ENCODE measurements around the gene PLVAP.

PLVAP gene

DNA sequence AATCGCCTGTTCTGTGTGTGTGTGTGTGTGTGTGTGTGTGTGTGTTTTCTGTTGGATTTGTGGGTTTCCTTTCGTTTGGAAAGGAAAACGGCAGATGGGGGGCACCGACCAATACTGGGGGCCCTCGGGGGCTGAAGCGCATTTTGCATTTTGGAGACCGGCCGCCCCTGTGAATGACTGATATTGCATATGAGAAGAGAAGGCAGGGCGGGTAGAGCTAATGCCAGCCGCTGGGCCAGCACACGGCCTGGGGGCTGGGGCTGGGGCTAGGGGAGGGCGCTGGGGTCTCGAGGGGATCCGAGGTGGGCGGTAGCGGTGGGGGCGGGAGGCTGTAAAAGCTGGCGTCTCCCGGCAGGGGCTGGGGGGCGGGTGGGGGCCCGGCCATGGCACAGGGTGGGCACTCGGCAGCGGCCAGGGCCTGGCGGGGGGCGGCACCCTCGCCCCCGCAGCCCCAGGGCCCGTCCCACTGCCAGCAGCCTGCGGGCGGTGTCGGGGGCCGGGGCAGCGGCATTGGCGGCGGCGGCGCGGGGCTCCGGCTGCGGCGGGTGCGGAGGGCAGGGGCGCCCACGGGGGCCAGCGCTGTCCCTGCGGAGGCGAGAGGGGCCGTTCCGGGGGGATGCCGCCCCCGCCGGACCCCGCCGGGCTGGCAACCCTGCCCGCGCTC is 53.7 kb downstream of the PLVAP start:
- DNase-seq (ENCODE audit: low read depth, low spot score): no peak

DNA sequence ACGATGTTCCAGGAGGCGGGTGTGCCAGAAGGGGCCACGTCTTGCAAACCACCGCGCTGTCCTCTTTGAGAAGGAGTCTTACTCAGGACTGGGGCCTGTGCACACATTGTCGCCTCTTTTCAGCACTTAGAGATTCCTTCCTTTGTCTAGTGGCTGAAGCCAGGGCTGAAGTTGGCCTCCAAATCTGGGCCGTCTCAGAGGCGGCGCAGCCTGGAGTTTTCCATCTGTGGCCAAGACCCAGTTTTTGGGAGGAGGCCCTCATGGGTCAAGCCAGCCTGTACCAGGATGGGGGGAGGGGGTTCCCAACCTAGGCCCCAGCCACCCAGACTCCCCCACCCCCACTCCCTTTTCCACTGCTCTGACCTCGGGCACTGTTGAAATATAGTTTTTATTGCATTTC is 54.3 kb downstream of the PLVAP start:
- DNase-seq (ENCODE audit: low read depth, low spot score): no peak

DNA sequence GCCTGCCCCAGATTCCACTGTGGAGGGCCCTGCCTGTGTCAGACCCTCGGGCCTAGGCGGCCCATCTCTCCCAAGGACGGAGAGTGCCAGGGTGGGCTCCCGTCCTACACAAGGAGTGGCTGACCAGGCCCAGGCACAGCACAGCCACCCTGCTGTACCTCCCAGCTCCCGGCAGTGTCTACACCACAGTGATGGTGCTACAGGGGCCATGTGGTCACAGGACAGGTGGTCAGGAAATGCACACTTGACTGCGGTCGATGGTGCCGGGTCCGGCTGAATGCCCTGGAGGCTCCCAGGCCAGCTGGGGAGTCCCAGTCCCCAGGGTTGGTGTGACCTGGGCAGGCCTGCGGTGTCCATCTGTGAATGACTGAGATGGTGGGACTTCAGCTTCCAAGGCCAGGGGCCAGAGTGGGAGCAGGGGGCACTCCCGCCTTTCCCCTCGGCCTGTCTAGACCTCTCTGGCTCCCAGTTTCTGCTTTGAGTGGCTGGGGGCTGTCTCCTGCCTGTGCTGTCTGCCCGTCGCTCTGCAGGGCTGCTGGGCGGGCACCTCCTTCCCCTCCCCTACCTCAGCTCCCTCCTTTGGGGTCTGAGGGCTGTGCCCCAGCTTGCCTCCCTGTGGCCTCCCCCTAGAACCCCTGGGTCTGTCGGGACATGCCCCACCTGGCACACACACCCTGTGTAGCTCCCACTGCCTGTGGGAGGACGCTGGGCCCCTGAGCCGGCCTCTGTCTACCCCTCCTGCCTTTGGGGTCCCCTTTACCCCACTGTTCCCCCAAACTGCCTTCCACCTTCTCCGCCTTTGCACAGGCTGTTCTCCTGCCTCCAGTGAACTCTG is 55.3 kb downstream of the PLVAP start:
- no peak for DNase-seq (ENCODE audit: low read depth, low spot score)

DNA sequence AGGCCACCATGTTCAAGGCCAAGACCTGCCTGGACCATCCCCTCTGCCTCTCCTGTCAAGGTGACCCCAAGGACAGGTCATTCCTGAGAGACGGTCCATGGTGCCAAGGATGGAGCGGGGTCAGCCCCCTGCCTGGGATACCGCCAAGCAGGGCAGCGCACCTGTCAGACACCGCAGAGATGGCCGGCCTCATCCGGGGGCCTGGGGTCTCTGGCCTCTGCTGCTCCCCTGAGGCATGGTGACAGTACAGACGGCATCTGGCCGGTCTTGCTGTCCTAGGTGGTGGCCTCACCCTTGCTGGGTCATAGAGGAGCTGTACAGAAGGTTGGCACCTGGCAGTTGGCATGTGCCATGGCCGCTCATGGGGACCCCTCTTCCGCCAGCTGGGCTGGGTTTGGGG is 56.7 kb downstream of the PLVAP start:
- no peak for DNase-seq (ENCODE audit: low read depth, low spot score)

DNA sequence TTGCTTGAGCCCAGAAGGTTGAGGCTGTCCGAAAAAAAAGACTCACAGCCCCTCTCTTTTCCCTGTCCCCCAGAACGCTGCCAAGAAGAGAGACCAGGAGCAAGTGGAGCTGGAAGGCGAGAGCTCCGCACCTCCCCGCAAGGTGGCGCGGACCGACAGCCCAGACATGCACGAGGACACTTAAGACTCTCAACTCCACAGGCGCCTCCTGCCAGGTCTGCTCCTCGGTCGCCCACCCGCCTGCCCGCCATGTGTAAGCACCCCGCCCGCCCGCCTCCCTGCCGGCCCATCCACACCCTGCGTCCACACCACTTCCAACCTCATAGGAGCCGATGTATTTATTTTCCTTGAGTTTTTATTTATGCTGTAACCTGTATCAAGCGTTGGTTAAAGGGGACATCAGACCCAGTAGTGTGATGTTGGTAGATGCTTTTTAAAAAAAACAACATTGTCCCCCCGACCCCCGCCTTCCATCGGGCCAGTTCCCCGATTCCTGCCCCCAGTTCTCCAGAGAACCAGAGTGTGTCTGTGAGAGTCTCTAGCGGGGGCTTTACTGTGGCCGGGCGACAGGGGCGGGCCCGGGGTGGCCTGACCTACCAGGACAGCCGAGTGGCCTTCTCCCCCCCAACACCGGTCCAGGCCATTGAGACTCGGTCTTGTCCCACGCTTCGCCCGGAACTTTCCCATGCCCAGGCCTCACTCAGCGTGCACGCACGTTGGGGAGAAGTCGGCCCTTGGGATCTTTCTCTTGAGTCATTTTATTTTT is 57.5 kb downstream of the PLVAP start:
- DNase-seq (ENCODE audit: low read depth, low spot score): no peak

DNA sequence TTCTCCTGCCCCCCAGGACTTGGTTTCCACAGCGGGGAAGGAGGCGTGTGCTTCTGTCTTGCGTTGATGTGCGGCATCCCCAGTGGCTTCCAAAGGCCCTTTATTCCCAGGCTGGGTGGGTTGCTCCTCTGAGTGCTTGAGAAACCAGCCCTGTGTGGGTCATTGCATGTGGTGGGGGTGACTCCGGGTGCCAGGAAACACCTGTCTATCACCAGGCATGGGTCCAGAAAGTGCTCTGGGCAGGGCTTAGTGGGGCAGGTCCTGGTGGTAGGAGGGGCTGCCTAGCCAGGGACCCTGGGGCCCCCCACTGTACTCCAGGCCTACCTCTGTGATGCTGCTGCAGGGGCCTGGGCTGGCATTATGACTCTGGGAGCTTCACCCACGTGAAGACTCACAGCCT is 58.2 kb downstream of the PLVAP start:
- DNase-seq (ENCODE audit: low read depth, low spot score): no peak

DNA sequence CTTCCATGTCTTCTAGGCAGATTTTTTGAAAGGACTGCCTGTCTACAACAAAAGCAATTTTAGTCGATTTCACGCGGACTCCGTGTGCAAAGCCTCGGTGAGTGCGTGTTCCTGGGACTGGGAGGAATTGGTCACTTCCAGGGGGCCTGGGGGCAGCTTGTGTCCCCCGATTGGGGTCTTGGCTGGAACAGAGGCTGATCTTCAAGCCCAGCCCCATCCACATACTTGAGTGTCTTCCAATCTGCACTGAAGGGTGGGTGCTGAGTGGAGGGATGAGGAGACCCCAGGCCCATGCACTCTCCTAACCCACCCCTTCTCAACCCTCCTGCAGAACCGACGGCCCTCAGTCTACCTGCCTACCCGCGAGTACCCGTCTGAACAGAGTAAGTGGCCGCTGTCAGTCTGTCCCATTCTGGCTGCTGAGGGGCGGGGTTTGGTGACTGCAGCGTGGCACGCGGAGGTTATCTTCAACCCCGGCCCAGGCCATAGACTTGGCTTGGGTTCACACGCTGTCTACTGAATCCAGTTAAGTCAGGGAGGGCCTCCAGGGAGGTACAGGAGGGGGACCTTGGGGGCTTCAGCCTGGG is 63.0 kb downstream of the PLVAP start:
- DNase-seq (ENCODE audit: low read depth, low spot score): peak; percentile 0

DNA sequence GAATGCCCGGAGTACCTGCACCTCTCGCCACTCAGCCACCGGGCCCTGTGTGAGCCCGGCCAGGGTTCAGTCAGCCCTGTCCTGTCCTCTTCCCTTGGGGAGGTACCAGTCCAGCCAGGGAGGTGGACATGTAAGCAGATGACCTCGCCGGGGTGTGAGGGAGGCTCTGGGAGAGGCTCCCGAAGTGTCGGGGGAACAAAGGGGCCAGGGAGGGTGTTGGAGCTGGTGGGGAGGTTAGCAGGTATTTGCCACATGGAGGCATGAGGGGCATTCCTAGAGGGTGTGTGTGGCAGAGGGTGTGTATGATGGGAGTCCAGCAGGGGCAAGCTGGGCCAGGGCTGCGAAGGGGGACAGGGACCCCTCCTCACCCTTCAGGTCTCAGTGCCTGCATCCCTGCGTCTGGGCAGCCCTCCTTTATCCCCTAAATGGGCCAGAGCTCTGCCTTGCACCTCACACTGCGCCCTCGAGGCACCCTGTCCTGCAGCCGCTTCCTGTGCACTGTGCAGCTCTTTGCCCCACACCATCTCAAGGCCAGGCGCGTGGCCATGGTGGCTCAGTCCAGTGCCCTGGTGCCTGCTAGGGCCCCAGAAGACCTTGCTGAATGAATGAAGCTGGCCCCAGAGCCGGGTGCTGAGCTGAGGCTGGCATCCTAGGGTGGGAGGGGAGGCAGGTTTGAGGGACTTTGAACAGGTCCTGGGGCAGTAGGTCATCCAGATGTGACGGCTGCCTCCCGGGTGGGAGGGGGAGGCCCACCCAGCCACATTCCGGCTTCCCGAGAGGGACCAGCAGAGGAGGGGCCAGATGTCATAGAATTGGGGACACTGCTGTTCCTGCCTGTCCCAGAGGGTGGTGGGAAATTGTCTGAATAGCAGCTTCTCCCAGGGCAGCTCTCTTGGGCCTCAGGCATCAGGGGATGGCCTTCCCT is 64.7 kb downstream of the PLVAP start:
- DNase-seq (ENCODE audit: low read depth, low spot score): no peak

DNA sequence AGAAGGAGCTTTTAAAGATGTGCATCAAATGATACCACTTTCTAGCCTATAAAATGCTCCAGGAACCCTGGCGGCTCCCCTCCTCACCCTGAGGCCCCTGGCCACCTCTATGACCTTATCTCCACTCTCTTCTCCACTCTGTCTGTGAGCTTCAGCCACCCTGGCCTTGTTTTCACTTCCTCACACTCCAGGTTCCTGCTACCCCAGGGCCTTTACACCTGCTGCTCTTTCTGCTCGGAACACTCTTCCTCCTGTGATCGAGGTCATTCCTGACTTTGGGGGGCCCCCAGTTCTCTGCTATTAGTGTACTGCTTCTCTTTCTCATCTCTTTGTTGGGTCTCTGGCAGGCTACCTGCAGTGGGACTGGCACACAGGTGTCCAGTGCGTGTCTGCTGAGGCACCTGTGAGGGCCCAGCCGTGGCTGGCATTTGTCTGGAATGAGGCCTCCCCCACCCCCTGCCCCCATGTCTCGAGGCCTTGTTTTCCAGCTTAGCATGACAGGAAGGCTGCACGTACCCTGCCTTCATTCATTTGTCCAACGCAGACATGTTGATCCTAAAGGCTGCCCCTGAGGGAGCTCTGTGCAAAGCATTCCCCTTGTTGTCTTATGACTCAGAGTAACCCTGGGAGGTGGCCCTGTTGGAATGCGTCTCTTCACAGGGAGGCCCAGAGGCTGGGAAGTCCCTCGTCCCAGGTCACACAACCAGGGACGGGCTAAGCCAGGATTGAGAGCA is 65.5 kb downstream of the PLVAP start:
- DNase-seq (ENCODE audit: low read depth, low spot score): peak; percentile 90

DNA sequence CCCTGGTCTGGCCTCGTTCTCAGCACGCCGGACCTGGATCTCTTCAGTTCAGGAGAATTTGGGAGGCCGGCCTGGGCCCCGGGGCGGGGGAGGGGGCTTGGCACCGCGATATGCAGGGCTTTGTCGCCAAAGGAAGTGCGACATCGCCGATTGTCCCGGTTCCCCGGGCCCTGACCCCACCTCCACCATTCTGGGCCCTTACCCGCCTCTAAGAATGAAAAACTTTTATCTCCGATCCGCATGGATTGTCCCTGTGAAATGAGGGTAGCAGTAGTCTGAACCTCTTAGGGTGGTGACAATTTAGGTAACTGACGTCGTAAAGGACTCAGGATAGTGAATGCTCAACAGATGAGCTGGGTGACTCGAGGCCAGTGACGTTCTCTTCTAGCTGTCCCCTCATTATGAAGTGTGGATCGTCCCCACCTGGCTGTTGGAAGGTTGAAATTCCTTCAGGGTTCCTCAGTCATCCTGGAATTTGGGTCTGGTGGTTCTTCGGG is 67.1 kb downstream of the PLVAP start:
- DNase-seq (ENCODE audit: low read depth, low spot score): no peak

DNA sequence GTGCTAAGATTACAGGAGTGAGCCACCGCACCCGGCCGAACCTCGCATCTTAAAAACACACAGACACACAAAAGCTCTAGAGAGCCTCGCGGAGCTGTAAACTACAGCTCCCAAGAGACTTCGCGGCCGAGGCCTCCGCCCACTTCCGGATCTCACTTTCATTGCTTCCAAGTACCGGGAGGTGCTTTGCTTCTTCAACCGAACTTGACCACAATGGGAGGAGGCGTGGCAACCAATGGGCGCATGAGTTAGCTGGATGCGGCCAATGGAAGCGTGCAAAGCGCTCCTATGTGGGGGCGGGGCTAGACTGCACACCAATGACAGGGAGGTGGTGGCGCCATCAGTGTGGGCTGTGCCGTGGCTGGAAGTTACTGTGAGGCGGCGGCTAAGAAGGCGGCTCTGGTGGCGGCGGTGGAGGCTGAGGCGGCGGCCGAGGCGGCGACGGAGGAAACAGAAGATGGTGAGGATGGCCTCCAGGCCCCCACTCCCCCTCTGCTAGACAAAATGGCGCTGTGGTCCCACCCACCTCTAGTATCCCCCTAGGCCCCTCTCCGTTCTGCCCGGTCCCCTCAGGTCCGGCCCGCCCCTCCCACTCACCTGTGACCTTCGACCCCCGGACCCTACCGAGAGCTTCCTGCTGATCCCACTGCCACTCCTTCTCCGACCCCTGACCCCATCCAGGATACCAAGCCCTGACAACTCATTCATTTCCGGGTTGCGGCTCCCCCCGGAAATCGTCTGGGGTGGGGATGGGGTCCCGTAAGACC is 67.8 kb downstream of the PLVAP start, which contains the start of gene DDA1:
Gene DDA1, plus strand, starts transcription at position 366 of the 767 bp plus-strand sequence. Its CDS starts 92 bp downstream, at position 458.
- peak; percentile 100 for DNase-seq (ENCODE audit: low read depth, low spot score)

DNA sequence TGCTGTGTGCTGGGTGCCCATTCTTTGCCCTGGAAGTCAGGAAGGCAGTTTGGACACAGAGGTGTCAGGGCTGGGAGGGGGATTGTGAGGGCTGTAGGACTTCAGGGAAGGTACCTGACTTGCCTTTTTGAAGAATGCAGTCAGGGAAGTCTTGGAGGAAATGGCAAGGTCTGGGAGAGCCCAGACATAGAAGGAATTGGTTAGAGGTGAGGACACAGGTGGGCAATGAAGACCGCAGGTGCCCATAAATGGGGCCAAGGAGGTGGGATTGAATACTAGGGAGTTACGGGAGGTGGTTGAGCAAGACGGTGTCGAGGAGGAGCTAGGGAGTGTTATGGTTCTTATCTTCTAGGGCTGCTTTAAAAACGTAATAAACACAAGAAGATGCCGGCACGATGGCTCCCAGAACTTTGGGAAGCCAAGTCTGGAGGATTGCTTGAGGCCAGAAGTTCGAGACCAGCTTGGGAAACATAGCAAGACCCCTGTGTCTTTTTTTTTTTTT is 69.2 kb downstream of the PLVAP start:
- DNase-seq (ENCODE audit: low read depth, low spot score): no peak

DNA sequence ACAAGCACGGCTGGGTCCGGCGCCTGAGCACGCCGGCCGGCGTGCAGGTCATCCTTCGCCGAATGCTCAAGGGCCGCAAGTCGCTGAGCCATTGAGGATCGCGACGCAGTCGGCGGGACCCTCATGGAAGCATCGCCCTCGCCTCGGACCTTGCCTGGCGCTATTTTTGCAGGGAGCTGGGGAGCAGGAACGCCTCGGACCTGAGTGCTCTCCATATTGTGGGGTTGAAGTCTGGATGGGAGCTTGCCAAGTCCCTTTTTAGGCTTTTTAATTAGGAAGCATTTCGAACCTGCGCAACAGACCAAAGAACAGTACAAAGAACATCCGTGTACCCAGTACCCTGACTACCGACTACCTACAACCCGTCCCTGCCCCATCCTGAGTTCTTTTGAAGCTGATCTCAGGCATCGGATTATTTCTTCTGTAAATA is 70.8 kb downstream of the PLVAP start:
- no peak for DNase-seq (ENCODE audit: low read depth, low spot score)

DNA sequence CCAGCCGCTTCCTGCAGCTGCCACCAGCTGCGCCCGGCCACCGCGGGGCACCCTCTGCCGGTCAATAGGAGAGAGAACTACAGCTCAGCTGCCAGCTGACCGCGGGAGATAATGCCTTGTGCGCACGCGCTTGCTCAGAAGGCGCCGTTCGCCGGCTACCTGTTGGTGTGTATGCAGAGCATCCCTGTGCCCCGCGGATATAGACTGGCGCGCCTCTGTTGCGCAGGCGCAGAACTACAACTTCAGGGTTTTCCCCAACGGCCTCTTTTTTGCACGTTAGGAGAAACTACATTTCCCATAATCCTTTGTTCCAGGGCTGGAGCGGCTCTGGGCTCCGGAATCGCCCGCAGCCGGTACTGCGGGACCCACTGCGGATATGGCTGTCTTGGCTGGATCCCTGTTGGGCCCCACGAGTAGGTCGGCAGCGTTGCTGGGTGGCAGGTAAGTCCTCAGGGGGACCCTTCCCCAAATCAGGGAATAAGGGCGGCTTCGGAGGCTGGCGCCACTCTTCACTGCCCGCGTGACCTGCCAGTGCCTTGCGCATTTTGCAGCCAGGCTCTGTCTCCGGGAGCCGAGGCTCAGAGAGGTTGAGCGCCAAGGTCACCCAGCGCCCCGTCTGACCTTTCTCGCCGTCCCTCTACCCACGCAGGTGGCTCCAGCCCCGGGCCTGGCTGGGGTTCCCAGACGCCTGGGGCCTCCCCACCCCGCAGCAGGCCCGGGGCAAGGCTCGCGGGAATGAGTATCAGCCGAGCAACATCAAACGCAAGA is 71.4 kb downstream of the PLVAP start, which contains the start of gene MRPL34:
Gene MRPL34, plus strand, starts transcription at position 356 of the 768 bp plus-strand sequence. Its CDS starts 21 bp downstream, at position 377.
- DNase-seq (ENCODE audit: low read depth, low spot score): peak; percentile 99

DNA sequence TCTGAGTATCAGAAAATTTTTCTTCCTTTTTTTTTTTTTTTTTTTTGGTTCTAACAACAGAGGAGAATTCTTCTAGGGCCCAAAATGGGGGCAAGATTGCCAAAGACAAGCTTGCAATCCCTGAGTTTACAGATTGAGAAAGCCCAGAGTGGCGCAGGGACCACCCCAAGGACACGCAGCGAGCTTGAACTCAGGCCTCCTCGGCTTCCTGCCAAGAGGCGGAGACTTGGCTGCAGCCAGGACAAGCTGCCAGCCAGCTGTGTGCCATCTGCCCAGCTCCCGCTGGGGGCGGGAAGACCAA is 72.0 kb downstream of the PLVAP start:
- DNase-seq (ENCODE audit: low read depth, low spot score): no peak

DNA sequence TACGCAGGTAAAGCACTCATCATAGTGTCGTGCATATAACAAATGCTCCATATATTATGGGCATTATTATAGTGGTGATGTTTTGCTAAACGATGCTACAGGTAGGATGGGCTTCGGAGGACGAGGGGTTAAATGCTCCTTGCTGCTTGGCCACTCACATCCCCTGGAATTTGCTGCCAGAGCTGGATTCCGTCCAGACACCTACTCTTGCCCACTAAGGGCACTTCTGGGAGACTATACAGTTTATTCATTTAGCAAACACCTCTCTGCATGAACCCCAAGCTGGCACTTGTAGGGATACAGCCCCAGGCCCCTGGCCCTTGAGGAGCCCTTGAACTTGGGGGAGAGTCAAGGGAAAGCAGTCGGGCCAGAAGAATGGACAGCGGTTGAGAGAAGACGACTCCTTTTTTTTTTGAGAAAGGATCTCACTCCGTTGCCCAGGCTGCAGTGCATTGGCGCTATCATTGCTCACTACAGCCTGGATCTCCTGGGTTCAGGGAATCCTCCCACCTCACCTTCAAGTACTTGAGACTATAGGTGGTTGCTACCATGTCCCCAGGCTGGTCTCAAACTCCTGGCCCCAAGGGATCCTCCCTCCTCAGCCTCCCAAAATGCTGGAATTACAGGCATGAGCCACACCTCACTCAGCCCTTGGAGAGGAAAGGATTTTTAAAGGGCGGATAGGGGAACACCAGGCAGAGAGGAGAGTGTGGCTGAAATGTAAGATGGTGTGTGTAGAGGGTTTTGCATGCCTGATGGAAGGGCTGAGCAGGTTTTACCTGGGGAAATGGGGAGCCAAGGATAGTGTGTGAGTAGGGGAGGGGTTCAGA is 72.5 kb downstream of the PLVAP start:
- DNase-seq (ENCODE audit: low read depth, low spot score): peak; percentile 38

DNA sequence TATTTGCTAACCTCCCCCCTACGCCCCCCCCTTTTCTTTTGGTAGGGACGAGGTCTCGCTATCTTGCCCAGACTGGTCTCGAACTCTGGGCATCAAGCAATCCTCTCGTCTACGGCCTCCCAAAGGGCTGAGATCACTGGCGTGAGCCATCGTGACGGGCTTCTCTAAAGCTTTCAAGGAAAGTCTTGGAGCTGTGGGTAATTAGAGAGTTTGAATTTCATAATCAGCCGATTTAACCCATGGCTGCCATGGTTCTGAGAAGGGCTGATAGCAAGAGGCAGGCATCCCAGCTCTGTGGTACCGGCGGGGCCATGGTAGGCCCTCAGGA is 73.2 kb downstream of the PLVAP start:
- DNase-seq (ENCODE audit: low read depth, low spot score): no peak
